ENCODE results near the gene RLN3. TPM values are rescaled to one million over a fixed set of nuclear protein-coding genes. Genes with fewer than 3 reads are reported as not detected.

RLN3 gene
- total and polyA plus RNA-seq, 2 experiments from 2014 or later: not detected

DNA sequence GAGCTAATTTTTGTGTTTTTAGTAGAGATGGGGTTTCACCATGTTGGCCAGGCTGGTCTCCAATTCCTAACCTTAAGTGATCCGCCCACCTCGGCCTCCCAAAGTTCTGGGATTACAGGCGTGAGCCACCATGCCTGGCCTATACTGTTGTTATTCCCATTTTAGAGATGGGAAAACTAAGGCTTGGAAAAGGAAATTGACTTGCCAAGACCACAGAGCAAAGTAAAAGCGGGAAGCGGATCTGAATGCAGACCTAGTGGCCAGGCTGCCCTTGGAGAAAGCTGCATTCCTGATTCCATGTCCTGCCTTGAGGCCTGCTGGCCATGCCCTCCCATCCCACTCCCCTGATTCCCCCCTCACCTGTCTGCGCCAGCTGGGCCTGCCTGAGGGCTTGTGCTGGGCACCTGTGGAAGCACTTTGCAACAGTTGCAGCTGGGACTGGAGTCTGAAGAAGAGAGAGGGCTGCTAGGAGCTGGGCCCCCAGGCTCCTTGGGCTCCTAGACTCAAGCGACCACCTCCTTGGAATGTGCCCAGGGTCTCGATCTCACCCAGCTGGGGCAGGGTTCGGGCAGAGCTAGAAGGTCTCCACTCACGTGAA is 28.2 kb downstream of the RLN3 start:
- Histone ChIP-seq H3K4me2 (peak overlapping the region; percentile 83), H3K4me1 (ENCODE audit: insufficient read depth) (peaks cover 7% of the 10 kb centered on the region; the same call in 1 of the 2 replicates), H3K9me2 (ENCODE audit: insufficient read depth) (no peaks in the 10 kb centered on the region), H3K27ac (ENCODE audit: low read depth) (no peak overlapping the region), H3F3A (replicated peaks; ENCODE audit: low read depth) (no peaks in the 10 kb centered on the region; the same call in 1 of the 2 replicates), H3K36me3 (ENCODE audit: insufficient read depth) (no peaks in the 10 kb centered on the region), H3K79me2 (replicated peaks; ENCODE audit: insufficient read depth) (no peaks in the 10 kb centered on the region), H4K20me1 (replicated peaks; ENCODE audit: insufficient read depth) (no peaks in the 10 kb centered on the region; the same call in 1 of the 2 replicates), H2AFZ (no peak overlapping the region), H3K4me3 (peak overlapping the region; percentile 74), H3K27me3 (ENCODE audit: insufficient read depth) (peaks cover 25% of the 10 kb centered on the region)
- Mint-ChIP-seq H3K27me3 (ENCODE audit: insufficient read depth, low read depth, poor library complexity) (peaks cover 33% of the 10 kb centered on the region), H3K36me3 (ENCODE audit: low read depth) (peaks cover 16% of the 10 kb centered on the region), H3K4me3 (peak overlapping the region; percentile 78; the same call in 1 of the 3 replicates), H3K27ac (no peak overlapping the region), H3K4me1 (peaks cover 10% of the 10 kb centered on the region), H3K9me3 (no peaks in the 10 kb centered on the region; the same call in 2 of the 3 replicates)
- TF ChIP-seq, protein P1, sequence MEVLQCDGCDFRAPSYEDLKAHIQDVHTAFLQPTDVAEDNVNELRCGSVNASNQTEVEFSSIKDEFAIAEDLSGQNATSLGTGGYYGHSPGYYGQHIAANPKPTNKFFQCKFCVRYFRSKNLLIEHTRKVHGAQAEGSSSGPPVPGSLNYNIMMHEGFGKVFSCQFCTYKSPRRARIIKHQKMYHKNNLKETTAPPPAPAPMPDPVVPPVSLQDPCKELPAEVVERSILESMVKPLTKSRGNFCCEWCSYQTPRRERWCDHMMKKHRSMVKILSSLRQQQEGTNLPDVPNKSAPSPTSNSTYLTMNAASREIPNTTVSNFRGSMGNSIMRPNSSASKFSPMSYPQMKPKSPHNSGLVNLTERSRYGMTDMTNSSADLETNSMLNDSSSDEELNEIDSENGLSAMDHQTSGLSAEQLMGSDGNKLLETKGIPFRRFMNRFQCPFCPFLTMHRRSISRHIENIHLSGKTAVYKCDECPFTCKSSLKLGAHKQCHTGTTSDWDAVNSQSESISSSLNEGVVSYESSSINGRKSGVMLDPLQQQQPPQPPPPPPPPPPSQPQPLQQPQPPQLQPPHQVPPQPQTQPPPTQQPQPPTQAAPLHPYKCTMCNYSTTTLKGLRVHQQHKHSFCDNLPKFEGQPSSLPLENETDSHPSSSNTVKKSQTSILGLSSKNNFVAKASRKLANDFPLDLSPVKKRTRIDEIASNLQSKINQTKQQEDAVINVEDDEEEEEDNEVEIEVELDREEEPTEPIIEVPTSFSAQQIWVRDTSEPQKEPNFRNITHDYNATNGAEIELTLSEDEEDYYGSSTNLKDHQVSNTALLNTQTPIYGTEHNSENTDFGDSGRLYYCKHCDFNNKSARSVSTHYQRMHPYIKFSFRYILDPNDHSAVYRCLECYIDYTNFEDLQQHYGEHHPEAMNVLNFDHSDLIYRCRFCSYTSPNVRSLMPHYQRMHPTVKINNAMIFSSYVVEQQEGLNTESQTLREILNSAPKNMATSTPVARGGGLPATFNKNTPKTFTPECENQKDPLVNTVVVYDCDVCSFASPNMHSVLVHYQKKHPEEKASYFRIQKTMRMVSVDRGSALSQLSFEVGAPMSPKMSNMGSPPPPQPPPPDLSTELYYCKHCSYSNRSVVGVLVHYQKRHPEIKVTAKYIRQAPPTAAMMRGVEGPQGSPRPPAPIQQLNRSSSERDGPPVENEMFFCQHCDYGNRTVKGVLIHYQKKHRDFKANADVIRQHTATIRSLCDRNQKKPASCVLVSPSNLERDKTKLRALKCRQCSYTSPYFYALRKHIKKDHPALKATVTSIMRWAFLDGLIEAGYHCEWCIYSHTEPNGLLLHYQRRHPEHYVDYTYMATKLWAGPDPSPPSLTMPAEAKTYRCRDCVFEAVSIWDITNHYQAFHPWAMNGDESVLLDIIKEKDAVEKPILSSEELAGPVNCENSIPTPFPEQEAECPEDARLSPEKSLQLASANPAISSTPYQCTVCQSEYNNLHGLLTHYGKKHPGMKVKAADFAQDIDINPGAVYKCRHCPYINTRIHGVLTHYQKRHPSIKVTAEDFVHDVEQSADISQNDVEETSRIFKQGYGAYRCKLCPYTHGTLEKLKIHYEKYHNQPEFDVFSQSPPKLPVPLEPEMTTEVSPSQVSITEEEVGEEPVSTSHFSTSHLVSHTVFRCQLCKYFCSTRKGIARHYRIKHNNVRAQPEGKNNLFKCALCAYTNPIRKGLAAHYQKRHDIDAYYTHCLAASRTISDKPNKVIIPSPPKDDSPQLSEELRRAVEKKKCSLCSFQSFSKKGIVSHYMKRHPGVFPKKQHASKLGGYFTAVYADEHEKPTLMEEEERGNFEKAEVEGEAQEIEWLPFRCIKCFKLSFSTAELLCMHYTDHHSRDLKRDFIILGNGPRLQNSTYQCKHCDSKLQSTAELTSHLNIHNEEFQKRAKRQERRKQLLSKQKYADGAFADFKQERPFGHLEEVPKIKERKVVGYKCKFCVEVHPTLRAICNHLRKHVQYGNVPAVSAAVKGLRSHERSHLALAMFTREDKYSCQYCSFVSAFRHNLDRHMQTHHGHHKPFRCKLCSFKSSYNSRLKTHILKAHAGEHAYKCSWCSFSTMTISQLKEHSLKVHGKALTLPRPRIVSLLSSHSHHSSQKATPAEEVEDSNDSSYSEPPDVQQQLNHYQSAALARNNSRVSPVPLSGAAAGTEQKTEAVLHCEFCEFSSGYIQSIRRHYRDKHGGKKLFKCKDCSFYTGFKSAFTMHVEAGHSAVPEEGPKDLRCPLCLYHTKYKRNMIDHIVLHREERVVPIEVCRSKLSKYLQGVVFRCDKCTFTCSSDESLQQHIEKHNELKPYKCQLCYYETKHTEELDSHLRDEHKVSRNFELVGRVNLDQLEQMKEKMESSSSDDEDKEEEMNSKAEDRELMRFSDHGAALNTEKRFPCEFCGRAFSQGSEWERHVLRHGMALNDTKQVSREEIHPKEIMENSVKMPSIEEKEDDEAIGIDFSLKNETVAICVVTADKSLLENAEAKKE (CRISPR knock-in tag; IDR thresholded peaks at IDR 0.05): no peak
- no peak for TF ChIP-seq ZNF114 (CRISPR knock-in tag; IDR thresholded peaks at IDR 0.05)
- ATAC-seq (no peak), DNase-seq (ENCODE audit: low spot score) (no peak)

DNA sequence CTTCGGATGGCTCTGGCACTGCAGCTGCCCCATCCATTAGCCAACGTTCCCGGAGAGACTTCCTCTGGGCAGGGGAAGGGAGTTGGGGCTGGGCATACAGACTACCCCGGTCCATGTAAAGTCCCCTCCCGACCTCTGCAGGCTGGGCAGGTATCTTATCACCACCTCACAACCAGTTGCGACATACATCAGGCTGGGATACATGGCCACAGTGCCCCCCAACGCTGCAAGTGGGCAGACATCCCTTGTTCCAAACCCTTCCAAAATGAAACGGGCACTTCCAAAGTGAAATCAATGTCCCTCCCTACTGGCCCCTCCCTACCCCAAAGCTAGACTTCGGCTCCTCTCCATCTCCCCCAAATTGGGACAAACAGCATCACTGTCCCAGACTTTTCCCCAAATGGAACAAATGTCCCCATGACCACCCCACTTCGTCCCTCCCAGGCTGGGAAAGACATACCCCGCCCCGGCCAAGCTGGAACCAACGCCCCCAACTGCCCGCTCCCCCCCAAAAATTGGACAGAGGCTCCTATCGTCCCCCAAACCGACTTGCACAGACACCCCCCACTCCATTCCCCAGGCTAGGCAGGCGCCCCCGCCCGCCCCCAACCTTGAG is 28.9 kb downstream of the RLN3 start:
- Mint-ChIP-seq H3K36me3 (ENCODE audit: low read depth) (peaks cover 16% of the 10 kb centered on the region), H3K9me3 (no peaks in the 10 kb centered on the region; the same call in 2 of the 3 replicates), H3K27ac (no peak overlapping the region), H3K4me1 (peaks cover 14% of the 10 kb centered on the region), H3K4me3 (peak overlapping the region; percentile 78), H3K27me3 (ENCODE audit: insufficient read depth, low read depth, poor library complexity) (peaks cover 34% of the 10 kb centered on the region)
- peak; percentile 43 for DNase-seq (ENCODE audit: low spot score)
- Histone ChIP-seq H3K9me2 (ENCODE audit: insufficient read depth) (no peaks in the 10 kb centered on the region), H3K4me1 (ENCODE audit: insufficient read depth) (peaks cover 8% of the 10 kb centered on the region; the same call in 1 of the 2 replicates), H2AFZ (peak overlapping the region; percentile 80; the same call in 1 of the 2 replicates), H3F3A (replicated peaks; ENCODE audit: low read depth) (no peaks in the 10 kb centered on the region; the same call in 1 of the 2 replicates), H3K27me3 (ENCODE audit: insufficient read depth) (peaks cover 25% of the 10 kb centered on the region), H3K79me2 (replicated peaks; ENCODE audit: insufficient read depth) (no peaks in the 10 kb centered on the region), H3K4me2 (peak overlapping the region; percentile 83), H3K36me3 (ENCODE audit: insufficient read depth) (no peaks in the 10 kb centered on the region), H3K4me3 (peak overlapping the region; percentile 74), H3K27ac (ENCODE audit: low read depth) (no peak overlapping the region), H4K20me1 (replicated peaks; ENCODE audit: insufficient read depth) (no peaks in the 10 kb centered on the region; the same call in 1 of the 2 replicates)
- TF ChIP-seq, protein P2, sequence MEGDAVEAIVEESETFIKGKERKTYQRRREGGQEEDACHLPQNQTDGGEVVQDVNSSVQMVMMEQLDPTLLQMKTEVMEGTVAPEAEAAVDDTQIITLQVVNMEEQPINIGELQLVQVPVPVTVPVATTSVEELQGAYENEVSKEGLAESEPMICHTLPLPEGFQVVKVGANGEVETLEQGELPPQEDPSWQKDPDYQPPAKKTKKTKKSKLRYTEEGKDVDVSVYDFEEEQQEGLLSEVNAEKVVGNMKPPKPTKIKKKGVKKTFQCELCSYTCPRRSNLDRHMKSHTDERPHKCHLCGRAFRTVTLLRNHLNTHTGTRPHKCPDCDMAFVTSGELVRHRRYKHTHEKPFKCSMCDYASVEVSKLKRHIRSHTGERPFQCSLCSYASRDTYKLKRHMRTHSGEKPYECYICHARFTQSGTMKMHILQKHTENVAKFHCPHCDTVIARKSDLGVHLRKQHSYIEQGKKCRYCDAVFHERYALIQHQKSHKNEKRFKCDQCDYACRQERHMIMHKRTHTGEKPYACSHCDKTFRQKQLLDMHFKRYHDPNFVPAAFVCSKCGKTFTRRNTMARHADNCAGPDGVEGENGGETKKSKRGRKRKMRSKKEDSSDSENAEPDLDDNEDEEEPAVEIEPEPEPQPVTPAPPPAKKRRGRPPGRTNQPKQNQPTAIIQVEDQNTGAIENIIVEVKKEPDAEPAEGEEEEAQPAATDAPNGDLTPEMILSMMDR (conservative IDR thresholded peaks at IDR 0.05; ENCODE audit: low read depth in 2 of 2): peak; percentile 15 to 53; a peak in 2 of 4 replicates
- TF ChIP-seq NANOG (IDR thresholded peaks at IDR 0.05; ENCODE audit: borderline replicate concordance): no peak
- peak; percentile 45 for ATAC-seq
